GM12873 (cell line): ENCODE data around the gene SYNJ1.

ENCODE experiments used
- CTCF ChIP-seq: IDR thresholded peaks from 2 replicates; pipeline ENCODE4 v1.5.1; 2012; ENCODE audit warnings: low read depth, mild to moderate bottlenecking, moderate library complexity, low read length, control low read depth; ENCODE audit not compliant: insufficient read depth; ENCODE audit errors: missing control alignments

Gene SYNJ1

GRCh38 chr21:32641710-32642698 lies 85.8 kb downstream of the SYNJ1 start:
- no peak for TF ChIP-seq CTCF

GRCh38 chr21:32626621-32627196 lies 101.1 kb downstream of the SYNJ1 start:
- TF ChIP-seq CTCF: no peak

GRCh38 chr21:32613436-32614043 lies 114.3 kb downstream of the SYNJ1 start:
- no peak for TF ChIP-seq CTCF

- no peak for TF ChIP-seq CTCF
Measured at GRCh38 chr21:32612999-32613337, 114.8 kb downstream of the SYNJ1 start.

GRCh38 chr21:32612075-32612998 lies 115.5 kb downstream of the SYNJ1 start, which contains the start of gene CFAP298:
Gene CFAP298 (minus strand): TSS chr21:32612377. CDS start chr21:32612243, 134 bp downstream.
- TF ChIP-seq CTCF: no peak

- no peak for TF ChIP-seq CTCF
Measured at GRCh38 chr21:32611471-32611997, 116.3 kb downstream of the SYNJ1 start.
